GM18951 (cell line): ENCODE results near the gene KIAA0586.

Experiments
- POLR2A ChIP-seq: IDR thresholded peaks from 4 replicates; pipeline ENCODE4 v1.6.1; 2011; ENCODE audit warnings: mild to moderate bottlenecking; ENCODE audit not compliant: insufficient read length, insufficient read depth; ENCODE audit errors: extremely low read depth
- in situ Hi-C: fragments of 300-500 bp; cut with MboI; formaldehyde crosslinking; loops from one replicate; pipeline ENCODE4 v1.12.0; 2022; ENCODE audit warnings: low sequenced_read_pairs, mixed read lengths, inconsistent platforms; ENCODE audit not compliant: unreplicated experiment

The KIAA0586 gene

DNA sequence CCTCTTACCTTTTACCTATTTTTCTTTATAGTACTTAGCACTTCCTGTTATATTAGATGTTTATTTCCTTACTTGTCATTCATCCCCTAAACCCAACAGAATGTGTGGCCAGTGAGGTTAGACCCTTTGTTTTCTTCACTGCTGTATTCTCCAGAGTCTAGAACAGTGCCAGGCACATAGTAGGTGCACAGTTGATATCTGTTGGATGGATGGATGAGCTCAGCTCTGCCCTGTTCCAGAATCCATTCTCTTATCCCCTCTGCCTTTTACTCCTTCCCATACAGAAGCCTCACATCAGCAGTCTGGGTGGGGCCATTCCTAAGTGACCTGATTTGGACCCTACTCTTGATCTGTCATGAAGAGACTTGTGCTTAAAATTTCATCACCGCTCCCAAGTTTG lies 115.7 kb downstream of the KIAA0586 start:
- TF ChIP-seq POLR2A = no peak
- in situ Hi-C loops = no loop called here

DNA sequence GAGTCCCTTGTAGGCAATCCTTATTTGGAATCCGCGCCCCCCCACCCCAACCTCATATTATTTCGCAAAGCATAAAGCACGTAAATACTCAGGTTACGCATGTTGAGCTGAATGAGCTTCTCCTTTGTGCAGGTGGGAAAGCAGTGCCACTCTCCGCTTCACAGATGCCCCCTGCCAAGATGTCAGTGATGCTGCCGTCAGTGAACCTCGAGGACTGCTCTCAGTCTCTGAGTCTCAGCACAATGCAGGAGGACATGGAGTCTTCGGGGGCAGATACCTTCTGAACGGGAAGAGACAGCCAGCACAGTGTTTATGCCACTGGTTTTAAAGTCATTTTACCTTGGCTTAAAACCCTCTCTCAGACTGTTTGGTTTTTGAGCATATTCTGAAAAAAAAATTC lies 120.1 kb downstream of the KIAA0586 start:
- in situ Hi-C loops = no loop called here
- no peak for TF ChIP-seq POLR2A

DNA sequence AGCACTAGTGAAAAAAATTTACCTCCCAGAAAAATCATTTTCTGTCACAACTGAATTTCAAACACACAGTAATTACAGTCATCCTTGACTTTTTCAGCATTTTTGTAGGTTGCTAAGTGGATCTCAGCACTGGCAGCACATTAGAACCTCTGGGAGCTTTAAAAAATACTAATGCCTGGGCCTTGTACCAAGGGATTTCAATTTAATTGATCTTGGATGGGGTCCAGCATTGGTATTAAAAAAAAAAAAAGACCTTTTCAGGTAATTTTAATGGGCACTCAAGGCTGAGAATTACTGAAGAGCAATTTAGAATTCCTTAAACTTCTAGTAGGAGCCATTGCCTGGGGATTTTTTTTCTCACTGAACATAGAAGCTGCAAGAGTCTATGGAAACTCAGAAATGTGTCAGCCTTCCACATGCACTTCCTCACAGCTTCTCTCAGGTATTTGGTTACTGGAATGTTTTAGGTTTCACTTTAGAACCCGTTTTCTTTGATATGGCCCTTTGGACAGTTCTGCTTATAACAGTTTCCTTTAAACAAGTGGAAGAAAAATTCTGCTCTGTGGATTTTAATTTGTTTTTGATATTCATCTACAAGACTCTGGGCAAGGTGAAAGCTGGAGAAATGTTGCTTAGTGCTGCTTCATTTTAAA lies 121.7 kb downstream of the KIAA0586 start:
- in situ Hi-C loops = no loop called here
- no peak for TF ChIP-seq POLR2A

DNA sequence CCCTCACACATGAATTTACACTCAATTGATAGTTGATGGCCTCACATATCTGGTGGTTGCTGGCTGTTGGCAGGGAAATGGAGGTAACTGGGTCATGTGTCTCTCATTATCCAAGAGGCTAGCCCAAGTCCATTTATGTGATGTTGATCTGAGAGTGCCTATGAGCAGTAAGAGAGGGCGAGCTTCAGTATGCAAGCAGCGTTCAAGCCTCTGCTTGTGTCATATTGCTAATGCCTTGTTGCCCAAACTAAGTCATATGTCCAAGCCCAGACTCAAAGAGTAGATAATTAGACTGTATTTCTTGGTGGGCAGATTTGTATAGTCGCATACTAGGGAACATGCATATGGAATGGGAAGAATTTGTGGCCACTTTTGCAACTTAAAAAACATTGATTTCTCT lies 126.4 kb downstream of the KIAA0586 start:
- no peak for TF ChIP-seq POLR2A
- in situ Hi-C loops = no loop called here

DNA sequence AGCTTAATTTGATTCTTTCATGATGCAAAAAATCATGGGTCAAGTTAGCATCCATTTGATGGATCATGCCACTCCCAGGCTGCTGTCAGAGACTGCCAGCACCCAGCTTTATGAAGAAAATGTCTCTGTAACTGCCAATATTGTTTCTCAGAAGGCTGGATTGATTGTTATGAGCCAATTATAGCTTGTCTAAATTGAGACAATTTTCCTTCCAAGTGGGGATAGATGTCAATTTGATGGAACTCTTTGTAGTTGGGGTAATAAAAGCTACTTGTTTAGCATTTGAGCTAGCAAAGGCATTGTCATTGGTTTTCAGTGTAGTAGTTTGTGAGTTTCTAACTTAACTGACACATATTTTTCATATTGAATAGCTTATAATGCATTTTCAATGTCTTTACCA lies 128.1 kb downstream of the KIAA0586 start:
- in situ Hi-C loops = no loop called here
- TF ChIP-seq POLR2A = no peak

DNA sequence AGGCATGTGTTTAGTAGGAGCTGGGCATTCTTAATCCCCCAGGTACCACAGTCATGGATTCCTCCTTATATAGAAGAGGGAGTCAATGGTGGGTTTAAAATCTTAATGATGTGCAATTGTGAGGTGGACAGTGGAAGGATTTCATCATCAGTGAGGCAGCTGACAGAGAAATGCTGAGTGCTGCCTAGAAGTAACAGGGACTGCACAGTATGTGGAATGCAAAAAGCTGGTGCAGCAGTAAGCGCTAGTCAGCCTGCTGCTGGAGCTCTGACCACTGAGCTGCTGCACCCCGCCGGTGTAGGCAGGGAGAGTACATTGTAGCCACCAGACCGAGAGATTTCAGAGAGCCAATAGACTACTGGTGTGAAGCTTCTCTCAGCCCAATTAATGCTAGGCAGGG lies 129.7 kb downstream of the KIAA0586 start:
- in situ Hi-C loops = no loop called here
- TF ChIP-seq POLR2A = no peak

DNA sequence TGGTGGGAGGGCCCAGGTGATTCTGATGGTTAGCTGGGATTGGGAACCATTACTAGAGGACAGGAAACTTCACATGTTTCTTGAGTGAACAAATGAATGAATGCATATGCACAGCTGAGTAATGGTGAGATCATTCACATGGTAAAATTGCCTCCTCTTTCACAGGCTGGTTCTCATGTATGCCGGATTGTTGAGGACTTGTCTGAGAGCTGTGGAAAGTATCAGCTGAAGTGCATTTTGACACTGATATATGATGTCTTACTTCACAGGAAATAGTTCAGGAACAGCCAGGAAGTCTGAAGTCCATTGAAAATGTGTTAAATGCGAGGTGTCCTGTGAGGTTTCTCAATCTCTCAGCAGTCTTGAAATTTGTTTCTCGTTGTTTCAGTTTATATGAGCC lies 132.7 kb downstream of the KIAA0586 start:
- no peak for TF ChIP-seq POLR2A
- in situ Hi-C loops = no loop called here

DNA sequence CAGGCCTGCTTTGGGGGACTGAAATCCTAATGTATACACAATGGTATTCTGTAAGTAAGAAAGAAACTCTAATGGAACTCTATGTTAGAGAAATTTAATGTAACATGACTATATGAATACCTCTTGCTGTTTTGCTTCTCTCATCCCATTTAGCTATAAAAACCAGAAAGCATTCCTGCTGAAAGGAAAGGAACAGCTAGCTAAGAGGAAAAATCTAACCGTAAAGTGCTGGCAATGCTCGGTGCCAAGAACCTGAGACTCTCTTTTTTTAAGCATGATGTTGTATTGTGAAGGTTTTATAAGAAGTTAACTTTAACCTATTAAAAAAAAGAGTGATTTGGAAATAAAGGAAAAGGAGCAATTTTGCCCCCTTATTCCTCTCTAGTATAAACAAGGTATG lies 134.6 kb downstream of the KIAA0586 start:
- TF ChIP-seq POLR2A = no peak
- in situ Hi-C loops = no loop called here

DNA sequence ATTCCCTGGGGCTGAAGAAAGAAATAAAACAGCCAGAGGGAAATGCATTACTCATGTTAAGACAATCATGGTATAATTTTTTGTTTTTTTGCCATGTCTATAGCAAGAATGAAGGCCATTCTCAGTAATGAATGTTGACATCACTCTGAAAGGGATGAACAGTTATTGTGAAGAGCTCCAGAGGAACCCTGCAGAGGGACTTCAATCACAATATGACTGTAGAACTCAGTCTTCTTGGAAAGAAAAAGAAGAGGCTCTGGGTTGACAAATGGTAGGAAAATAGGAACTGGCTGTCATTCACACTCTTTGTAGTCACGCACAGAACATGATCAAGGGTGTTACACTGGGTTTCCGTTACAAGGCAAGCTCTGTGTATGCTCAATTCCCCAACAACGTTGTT lies 136.5 kb downstream of the KIAA0586 start:
- in situ Hi-C loops = no loop called here
- TF ChIP-seq POLR2A = no peak

DNA sequence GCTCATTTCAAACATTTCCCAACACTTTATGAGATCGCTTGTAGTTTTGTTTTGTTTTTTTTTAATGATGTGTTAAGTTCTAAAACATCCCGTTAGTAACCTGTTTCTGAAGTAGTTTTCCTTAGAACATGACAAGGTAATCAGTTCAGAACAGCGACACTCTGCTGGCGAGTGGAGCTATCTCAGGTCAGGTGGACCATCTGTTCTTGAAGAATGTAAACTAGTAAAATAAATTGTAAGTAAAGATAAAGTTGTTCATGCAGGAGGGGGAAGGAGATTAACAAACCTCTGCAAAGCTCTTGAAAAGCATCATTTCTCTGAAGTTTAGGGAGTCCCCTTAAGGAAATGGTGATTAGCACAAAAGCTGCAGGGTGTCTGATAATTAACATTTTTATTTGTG lies 138.3 kb downstream of the KIAA0586 start:
- TF ChIP-seq POLR2A = no peak
- in situ Hi-C loops = no loop called here

DNA sequence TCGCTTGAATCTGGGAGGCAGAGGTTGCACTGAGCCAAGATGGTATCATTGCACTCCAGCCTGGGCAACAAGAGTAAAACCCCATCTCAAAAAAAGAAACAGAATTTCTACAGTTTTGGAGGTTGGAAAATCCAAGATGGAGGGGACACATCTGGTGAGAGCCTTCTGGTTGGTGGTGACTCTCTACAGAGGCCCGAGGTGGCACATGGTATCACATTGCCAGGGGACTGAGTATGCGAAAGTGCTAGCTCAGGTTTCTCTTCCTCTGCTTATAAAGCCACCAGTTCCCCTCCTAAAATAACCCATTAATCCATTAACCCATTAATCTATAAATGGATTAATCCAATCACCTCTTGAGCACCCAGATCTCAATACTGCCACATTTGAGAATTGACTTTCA lies 139.5 kb downstream of the KIAA0586 start:
- in situ Hi-C loops = no loop called here

DNA sequence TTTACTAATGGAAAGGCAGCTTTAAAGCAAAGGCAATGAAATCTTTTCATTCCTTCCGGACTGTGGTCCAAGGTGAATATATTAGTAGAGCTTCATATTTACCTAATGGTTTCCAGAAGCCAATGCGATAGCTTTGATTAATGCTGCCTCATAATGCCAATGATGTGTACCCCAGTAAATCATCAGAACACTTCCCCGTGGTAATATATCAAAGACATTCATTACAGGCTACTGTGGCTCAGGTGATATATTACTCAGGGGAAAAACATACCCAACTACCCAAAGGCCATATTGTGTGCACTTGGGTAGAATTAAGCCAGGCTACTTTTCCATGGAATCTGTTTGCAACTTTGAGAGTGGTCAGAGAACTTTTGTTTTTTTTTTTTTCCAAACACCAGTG lies 140.8 kb downstream of the KIAA0586 start:
- no peak for TF ChIP-seq POLR2A
- in situ Hi-C loops = no loop called here

More for the DNA sequence above, 139.5 kb downstream of the KIAA0586 start:
- no peak for TF ChIP-seq POLR2A

DNA sequence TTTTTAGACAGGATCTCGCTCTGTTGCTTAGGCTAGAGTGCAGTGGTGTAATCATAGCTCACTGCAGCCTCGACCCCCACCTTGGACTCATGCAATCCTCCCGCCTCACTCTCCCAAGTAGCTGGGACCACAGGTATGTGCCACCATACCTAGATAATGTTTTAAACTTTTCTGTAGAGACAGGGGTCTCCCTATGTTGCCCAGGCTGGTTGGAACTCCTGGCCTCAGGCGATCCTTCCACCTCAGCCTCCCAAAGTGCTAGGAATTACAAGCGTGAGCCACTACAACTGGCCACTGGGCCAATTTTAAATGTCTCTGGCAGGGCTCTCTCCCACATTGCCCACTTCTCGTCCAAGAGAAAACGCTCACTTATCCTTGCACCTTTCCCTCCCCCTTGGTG lies 143.7 kb downstream of the KIAA0586 start:
- TF ChIP-seq POLR2A = no peak
- in situ Hi-C loops = no loop called here

DNA sequence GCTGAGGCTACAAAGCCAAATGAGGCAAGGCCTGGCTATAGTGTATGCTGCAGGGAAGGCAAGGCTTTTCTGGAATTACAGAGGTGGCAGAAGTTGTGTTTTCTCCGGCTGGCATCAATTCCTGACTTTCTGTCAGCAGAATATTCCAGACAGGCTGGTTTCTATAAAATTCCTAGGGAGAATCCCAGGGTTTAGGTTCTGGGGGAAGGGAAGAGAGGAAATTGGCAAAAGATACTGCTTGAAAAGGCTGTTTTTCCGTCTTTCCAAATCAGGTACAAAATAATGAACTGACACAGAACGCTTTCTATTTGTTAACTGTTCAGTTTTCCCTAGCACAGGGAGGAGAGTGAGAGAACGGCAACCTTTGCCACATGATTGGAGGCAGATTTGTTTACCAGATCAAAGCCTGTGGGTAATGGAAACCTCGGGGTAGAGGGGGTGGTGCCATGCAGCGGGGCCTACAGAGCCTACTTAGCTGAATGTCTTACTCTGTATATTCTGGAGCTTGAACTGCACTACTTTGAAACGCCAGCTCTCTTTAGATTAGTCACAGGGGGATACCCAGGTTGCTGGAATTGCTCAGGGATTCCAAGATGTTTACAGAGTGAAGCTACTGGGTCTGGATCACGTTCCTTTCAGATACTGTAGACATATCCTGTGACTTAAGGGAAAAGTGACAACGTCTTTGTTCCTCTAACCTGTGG lies 144.4 kb downstream of the KIAA0586 start:
- in situ Hi-C loops = no loop called here
- no peak for TF ChIP-seq POLR2A
